Breast epithelium (tissue), 4 donors: ENCODE measurements around the gene GTF2E1. TPM values are rescaled to one million over a fixed set of nuclear protein-coding genes. Genes with fewer than 3 reads are reported as not detected.

ENCODE experiments used
- DNase-seq, 2 donors: peaks; one replicate each; pipeline ENCODE4 v3.0.0-alpha.2; 2019; ENCODE audit warnings: low spot score in 2 of 2
- H3K27ac ChIP-seq, 2 donors: fragments of 200-600 bp; sonication (generic) in 1 of 2; one replicate each; pipeline ENCODE4 v1.5.1; 2016 to 2019; ENCODE audit warnings: mild to moderate bottlenecking in 1 of 2
- H3K27me3 ChIP-seq, 2 donors: fragments of 200-600 bp; sonication (generic) in 1 of 2; one replicate each; pipeline versions ENCODE4 v1.5.1 to v1.6.0; 2017 to 2019; ENCODE audit warnings: control low read depth in 1 of 2, mild to moderate bottlenecking in 1 of 2
- H3K36me3 ChIP-seq: fragments of 200-600 bp; one replicate; pipeline ENCODE4 v1.5.1; 2019
- H3K4me1 ChIP-seq, 2 donors: fragments of 200-600 bp; sonication (generic); one replicate each; pipeline ENCODE4 v1.5.1; 2016 to 2019; ENCODE audit warnings: control low read depth in 1 of 2
- H3K4me3 ChIP-seq, 3 donors: fragments of 200-600 bp; sonication (generic); 1 replicate in 2 of 3; 2 replicates in 1 of 3; pipeline ENCODE4 v1.5.1; 2016 to 2019; ENCODE audit warnings: mild to moderate bottlenecking in 3 of 3, moderate library complexity in 2 of 3
- H3K9me3 ChIP-seq, 2 donors: fragments of 200-600 bp; sonication (generic) in 1 of 2; one replicate each; pipeline ENCODE4 v1.5.1; 2016 to 2019; ENCODE audit warnings: control low read depth in 1 of 2
- CTCF ChIP-seq, 3 donors: fragments of 450-650 bp; IDR thresholded peaks; one replicate each; pipeline ENCODE4 v1.5.1; 2016 to 2017; ENCODE audit warnings: antibody characterized with exemption in 3 of 3, mild to moderate bottlenecking in 3 of 3, moderate library complexity in 3 of 3
- POLR2A ChIP-seq: fragments of 450-650 bp; IDR thresholded peaks from one replicate; pipeline ENCODE4 v1.6.1; 2016; ENCODE audit warnings: antibody characterized with exemption, mild to moderate bottlenecking, moderate library complexity
- POLR2AphosphoS5 ChIP-seq, 3 donors: sonication (generic); formaldehyde crosslinking; IDR thresholded peaks; one replicate each; pipeline ENCODE4 v1.6.1; 2017; ENCODE audit warnings: antibody characterized with exemption in 3 of 3
- intact Hi-C: fragments of 100-400 bp; cut with DNase I; formaldehyde crosslinking; loops from one replicate; pipeline ENCODE4 v1.15.1; 2023; ENCODE audit warnings: low total_unique reads
- total RNA-seq, 3 donors: library from RNA; depleted of rRNA; stranded (reverse); fragments of >200 nt; gene quantifications; one replicate each; pipeline ENCODE4 v1.1.0, GENCODE V29; 2016

The GTF2E1 gene
- total RNA-seq, 3 donors from 2014 or later = 9.9 to 13.4 (median 12.7) TPM

- no peak for TF ChIP-seq POLR2A
- no peak for TF ChIP-seq CTCF (IDR thresholded peaks at IDR 0.05)
- TF ChIP-seq POLR2AphosphoS5 (IDR thresholded peaks at IDR 0.05) = no peak
- no peak overlapping the region for H3K4me3 ChIP-seq
- no peaks in the 10 kb centered on the region for H3K36me3 ChIP-seq
- H3K27me3 ChIP-seq = no peaks in the 10 kb centered on the region
- no peaks in the 10 kb centered on the region for H3K4me1 ChIP-seq
- no peaks in the 10 kb centered on the region for H3K9me3 ChIP-seq
- H3K27ac ChIP-seq = no peak overlapping the region
- intact Hi-C loops = no loop called here
- no peak for DNase-seq
Measured at GRCh38 chr3:120800625-120801024, 58.1 kb downstream of the GTF2E1 start.

GRCh38 chr3:120801484-120801883, 58.9 kb downstream of the GTF2E1 start:
- no peak for TF ChIP-seq POLR2A
- TF ChIP-seq POLR2AphosphoS5 (IDR thresholded peaks at IDR 0.05) = no peak
- TF ChIP-seq CTCF (IDR thresholded peaks at IDR 0.05) = no peak
- H3K27ac ChIP-seq = no peak overlapping the region
- no peak overlapping the region for H3K4me3 ChIP-seq
- no peaks in the 10 kb centered on the region for H3K9me3 ChIP-seq
- no peaks in the 10 kb centered on the region for H3K36me3 ChIP-seq
- H3K4me1 ChIP-seq = no peaks in the 10 kb centered on the region
- intact Hi-C loops = no loop called here
- no peak for DNase-seq
- H3K27me3 ChIP-seq = no peaks in the 10 kb centered on the region

GRCh38 chr3:120802916-120803315, 60.4 kb downstream of the GTF2E1 start:
- no peak for DNase-seq
- intact Hi-C loops = no loop called here
- H3K9me3 ChIP-seq = no peaks in the 10 kb centered on the region
- H3K4me3 ChIP-seq = no peak overlapping the region
- TF ChIP-seq POLR2AphosphoS5 (IDR thresholded peaks at IDR 0.05) = no peak
- no peak for TF ChIP-seq POLR2A
- TF ChIP-seq CTCF (IDR thresholded peaks at IDR 0.05) = no peak
- H3K27ac ChIP-seq = no peak overlapping the region
- H3K36me3 ChIP-seq = no peaks in the 10 kb centered on the region
- H3K27me3 ChIP-seq = no peaks in the 10 kb centered on the region
- no peaks in the 10 kb centered on the region for H3K4me1 ChIP-seq

- Histone ChIP-seq H3K9me3 (no peaks in the 10 kb centered on the region), H3K4me3 (no peak overlapping the region), H3K27me3 (no peaks in the 10 kb centered on the region), H3K36me3 (no peaks in the 10 kb centered on the region), H3K27ac (no peak overlapping the region), H3K4me1 (no peaks in the 10 kb centered on the region)
- intact Hi-C loops = no loop called here
- DNase-seq = no peak
- TF ChIP-seq POLR2AphosphoS5 (IDR thresholded peaks at IDR 0.05) (no peak), POLR2A (no peak), CTCF (IDR thresholded peaks at IDR 0.05) (no peak)
Measured at GRCh38 chr3:120816728-120817127, 74.2 kb downstream of the GTF2E1 start.

- intact Hi-C loops = no loop called here
- TF ChIP-seq POLR2AphosphoS5 (IDR thresholded peaks at IDR 0.05) (no peak), CTCF (IDR thresholded peaks at IDR 0.05) (no peak), POLR2A (no peak)
- Histone ChIP-seq H3K36me3 (no peaks in the 10 kb centered on the region), H3K4me1 (no peaks in the 10 kb centered on the region), H3K9me3 (no peaks in the 10 kb centered on the region), H3K27ac (no peak overlapping the region), H3K4me3 (no peak overlapping the region), H3K27me3 (no peaks in the 10 kb centered on the region)
- no peak for DNase-seq
Measured at GRCh38 chr3:120820748-120821147, 78.2 kb downstream of the GTF2E1 start.
